NCI-H146 treated with DMSO at 0.1 percent for 48 hours (cell line): ENCODE measurements around the gene USP17L20.
"Not testable (repeated sequence)": the region's sequence is repeated elsewhere in the genome, so short reads cannot be mapped to it uniquely, and the experiment has no call there.

Source experiments
- DNase-seq: peaks from one replicate; lab custom pipeline; 2025; ENCODE audit not compliant: unreplicated experiment; lab: John Stamatoyannopoulos, UW

Gene USP17L20

GRCh38 chr4:9257824-9258223 is at the start of gene USP17L20:
Gene USP17L20, plus strand, starts transcription at chr4:9258124. Its CDS starts 0 bp downstream, at chr4:9258124.
- DNase-seq: not testable (repeated sequence)

DNA sequence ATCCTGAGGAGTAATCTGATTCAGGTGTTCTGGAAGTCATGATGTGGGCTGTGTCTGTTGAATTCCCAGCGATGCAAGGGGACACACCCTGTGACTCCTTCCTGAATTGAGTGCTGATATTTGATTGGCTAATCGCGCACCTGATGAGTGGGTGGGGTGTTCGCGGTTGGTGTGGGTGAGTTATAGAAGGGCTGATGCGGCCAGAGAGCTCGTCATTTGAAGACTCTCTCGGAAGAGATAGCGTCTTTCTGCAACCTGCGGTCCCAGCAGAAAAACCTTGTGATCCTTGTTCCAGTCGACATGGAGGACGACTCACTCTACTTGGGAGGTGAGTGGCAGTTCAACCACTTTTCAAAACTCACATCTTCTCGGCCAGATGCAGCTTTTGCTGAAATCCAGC is 47.6 kb upstream of the USP17L20 start, which contains the start of gene USP17L10:
Gene USP17L10, plus strand, starts transcription at position 301 of the 400 bp plus-strand sequence. Its CDS starts 0 bp downstream, at position 301.
- DNase-seq: not testable (repeated sequence)

GRCh38 chr4:9214701-9215100 is 43.2 kb upstream of the USP17L20 start:
- DNase-seq: not testable (repeated sequence)

DNA sequence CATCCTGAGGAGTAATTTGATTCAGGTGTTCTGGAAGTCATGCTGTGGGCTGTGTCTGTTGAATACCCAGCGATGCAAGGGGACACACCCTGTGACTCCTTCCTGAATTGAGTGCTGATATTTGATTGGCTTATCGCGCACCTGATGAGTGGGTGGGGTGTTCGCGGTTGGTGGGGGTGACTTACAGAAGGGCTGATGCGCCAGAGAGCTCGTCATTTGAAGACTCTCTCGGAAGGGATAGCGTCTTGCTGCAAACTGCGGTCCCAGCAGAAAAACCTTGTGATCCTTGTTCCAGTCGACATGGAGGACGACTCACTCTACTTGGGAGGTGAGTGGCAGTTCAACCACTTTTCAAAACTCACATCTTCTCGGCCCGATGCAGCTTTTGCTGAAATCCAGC is 42.8 kb upstream of the USP17L20 start, which contains the start of gene USP17L11:
Gene USP17L11, plus strand, starts transcription at position 301 of the 400 bp plus-strand sequence. Its CDS starts 0 bp downstream, at position 301.
- not testable (repeated sequence) for DNase-seq

DNA sequence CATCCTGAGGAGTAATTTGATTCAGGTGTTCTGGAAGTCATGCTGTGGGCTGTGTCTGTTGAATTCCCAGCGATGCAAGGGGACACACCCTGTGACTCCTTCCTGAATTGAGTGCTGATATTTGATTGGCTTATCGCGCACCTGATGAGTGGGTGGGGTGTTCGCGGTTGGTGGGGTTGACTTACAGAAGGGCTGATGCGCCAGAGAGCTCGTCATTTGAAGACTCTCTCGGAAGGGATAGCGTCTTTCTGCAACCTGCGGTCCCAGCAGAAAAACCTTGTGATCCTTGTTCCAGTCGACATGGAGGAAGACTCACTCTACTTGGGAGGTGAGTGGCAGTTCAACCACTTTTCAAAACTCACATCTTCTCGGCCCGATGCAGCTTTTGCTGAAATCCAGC is 38.1 kb upstream of the USP17L20 start, which contains the start of gene USP17L12:
Gene USP17L12, plus strand, starts transcription at position 301 of the 400 bp plus-strand sequence. Its CDS starts 0 bp downstream, at position 301.
- not testable (repeated sequence) for DNase-seq

- not testable (repeated sequence) for DNase-seq
These were observed 33.3 kb upstream of the USP17L20 start, which contains the start of gene USP17L13 for GRCh38 chr4:9224596-9224995. Gene USP17L13, plus strand, starts transcription at chr4:9224896. Its CDS starts 0 bp downstream, at chr4:9224896.

GRCh38 chr4:9230249-9230648 is 27.7 kb upstream of the USP17L20 start:
- DNase-seq: not testable (repeated sequence)

DNA sequence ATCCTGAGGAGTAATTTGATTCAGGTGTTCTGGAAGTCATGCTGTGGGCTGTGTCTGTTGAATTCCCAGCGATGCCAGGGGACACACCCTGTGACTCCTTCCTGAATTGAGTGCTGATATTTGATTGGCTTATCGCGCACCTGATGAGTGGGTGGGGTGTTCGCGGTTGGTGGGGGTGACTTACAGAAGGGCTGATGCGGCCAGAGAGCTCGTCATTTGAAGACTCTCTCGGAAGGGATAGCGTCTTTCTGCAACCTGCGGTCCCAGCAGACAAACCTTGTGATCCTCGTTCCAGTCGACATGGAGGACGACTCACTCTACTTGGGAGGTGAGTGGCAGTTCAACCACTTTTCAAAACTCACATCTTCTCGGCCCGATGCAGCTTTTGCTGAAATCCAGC is 23.8 kb upstream of the USP17L20 start, which contains the start of gene USP17L15:
Gene USP17L15, plus strand, starts transcription at position 301 of the 400 bp plus-strand sequence. Its CDS starts 0 bp downstream, at position 301.
- DNase-seq: not testable (repeated sequence)

GRCh38 chr4:9238461-9238860 is 19.5 kb upstream of the USP17L20 start:
- DNase-seq: not testable (repeated sequence)

DNA sequence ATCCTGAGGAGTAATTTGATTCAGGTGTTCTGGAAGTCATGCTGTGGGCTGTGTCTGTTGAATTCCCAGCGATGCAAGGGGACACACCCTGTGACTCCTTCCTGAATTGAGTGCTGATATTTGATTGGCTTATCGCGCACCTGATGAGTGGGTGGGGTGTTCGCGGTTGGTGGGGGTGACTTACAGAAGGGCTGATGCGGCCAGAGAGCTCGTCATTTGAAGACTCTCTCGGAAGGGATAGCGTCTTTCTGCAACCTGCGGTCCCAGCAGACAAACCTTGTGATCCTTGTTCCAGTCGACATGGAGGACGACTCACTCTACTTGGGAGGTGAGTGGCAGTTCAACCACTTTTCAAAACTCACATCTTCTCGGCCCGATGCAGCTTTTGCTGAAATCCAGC is 14.3 kb upstream of the USP17L20 start, which contains the start of gene USP17L17:
Gene USP17L17, plus strand, starts transcription at position 301 of the 400 bp plus-strand sequence. Its CDS starts 0 bp downstream, at position 301.
- DNase-seq: not testable (repeated sequence)

DNA sequence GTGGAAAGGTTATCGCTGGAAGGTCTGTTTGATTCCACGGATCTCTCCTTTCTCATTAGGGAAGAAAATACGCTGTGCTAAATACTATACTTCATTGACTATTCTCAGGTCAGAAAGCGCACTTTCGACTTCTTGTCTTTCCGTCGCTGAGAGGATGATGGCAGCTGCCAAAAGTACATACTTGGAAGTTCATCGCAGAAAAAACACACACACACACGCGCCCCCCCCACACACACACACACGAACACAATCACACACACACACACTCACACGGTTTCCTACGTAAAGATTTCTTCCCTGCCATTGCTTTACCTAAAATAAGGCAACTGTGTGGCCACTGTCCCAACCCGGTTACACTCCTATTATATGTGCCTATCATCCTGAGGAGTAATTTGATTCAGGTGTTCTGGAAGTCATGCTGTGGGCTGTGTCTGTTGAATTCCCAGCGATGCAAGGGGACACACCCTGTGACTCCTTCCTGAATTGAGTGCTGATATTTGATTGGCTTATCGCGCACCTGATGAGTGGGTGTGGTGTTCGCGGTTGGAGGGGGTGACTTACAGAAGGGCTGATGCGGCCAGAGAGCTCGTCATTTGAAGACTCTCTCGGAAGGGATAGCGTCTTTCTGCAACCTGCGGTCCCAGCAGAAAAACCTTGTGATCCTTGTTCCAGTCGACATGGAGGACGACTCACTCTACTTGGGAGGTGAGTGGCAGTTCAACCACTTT is 9.8 kb upstream of the USP17L20 start, which contains the start of gene USP17L18:
Gene USP17L18, plus strand, starts transcription at position 678 of the 728 bp plus-strand sequence. Its CDS starts 0 bp downstream, at position 678.
- not testable (repeated sequence) for DNase-seq

DNA sequence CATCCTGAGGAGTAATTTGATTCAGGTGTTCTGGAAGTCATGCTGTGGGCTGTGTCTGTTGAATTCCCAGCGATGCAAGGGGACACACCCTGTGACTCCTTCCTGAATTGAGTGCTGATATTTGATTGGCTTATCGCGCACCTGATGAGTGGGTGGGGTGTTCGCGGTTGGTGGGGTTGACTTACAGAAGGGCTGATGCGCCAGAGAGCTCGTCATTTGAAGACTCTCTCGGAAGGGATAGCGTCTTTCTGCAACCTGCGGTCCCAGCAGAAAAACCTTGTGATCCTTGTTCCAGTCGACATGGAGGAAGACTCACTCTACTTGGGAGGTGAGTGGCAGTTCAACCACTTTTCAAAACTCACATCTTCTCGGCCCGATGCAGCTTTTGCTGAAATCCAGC is 4.8 kb upstream of the USP17L20 start, which contains the start of gene USP17L19:
Gene USP17L19, plus strand, starts transcription at position 301 of the 400 bp plus-strand sequence. Its CDS starts 0 bp downstream, at position 301.
- DNase-seq: not testable (repeated sequence)

DNA sequence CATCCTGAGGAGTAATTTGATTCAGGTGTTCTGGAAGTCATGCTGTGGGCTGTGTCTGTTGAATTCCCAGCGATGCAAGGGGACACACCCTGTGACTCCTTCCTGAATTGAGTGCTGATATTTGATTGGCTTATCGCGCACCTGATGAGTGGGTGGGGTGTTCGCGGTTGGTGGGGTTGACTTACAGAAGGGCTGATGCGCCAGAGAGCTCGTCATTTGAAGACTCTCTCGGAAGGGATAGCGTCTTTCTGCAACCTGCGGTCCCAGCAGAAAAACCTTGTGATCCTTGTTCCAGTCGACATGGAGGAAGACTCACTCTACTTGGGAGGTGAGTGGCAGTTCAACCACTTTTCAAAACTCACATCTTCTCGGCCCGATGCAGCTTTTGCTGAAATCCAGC is 4.6 kb downstream of the USP17L20 start, which contains the start of gene USP17L21:
Gene USP17L21, plus strand, starts transcription at position 301 of the 400 bp plus-strand sequence. Its CDS starts 0 bp downstream, at position 301.
- DNase-seq: not testable (repeated sequence)

GRCh38 chr4:9267319-9267718 is 9.4 kb downstream of the USP17L20 start, which contains the start of gene USP17L22:
Gene USP17L22, plus strand, starts transcription at chr4:9267619. Its CDS starts 0 bp downstream, at chr4:9267619.
- DNase-seq: not testable (repeated sequence)

DNA sequence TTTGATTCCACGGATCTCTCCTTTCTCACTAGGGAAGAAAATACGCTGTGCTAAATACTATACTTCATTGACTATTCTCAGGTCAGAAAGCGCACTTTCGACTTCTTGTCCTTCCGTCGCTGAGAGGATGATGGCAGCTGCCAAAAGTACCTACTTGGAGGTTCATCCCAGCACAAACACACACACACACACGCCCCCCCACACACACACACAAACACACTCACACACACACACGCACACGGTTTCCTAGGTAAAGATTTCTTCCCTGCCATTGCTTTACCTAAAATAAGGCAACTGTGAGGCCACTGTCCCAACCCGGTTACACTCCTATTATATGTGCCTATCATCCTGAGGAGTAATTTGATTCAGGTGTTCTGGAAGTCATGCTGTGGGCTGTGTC is 13.8 kb downstream of the USP17L20 start:
- not testable (repeated sequence) for DNase-seq
